Measurements from ENCODE around the gene UPF3A.

Gene UPF3A

DNA sequence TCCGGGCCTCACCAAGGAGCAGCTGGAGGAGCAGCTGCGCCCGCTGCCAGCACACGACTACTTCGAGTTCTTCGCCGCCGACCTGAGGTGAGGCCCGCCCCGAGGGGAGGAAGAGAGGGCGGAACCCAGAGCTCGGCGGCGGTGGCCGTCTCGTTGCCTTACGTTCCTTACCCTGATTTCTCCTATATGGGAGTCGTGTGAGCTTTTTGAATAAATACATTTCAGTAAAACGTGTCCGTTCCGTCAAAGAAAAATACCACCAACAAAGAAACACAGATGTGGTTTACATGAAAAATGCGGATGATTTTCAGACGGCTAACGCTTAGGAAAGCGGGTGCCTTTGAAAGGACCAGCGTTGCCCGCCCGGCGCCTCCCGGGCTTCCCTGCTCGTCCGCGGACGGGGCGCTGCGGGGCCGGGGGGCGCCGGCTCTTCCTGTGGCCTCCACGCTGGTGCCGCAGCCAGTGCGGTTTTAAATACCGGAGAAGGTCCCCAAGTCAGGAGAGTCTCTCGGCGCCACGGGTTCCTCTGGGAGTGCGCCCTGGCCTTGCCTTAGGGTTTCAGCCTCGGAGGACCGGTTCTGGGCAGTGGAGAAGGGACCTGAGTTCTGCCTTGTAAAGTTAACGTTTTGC lies 755 bp downstream of the UPF3A start (continued):
- TF ChIP-seq, protein P1, sequence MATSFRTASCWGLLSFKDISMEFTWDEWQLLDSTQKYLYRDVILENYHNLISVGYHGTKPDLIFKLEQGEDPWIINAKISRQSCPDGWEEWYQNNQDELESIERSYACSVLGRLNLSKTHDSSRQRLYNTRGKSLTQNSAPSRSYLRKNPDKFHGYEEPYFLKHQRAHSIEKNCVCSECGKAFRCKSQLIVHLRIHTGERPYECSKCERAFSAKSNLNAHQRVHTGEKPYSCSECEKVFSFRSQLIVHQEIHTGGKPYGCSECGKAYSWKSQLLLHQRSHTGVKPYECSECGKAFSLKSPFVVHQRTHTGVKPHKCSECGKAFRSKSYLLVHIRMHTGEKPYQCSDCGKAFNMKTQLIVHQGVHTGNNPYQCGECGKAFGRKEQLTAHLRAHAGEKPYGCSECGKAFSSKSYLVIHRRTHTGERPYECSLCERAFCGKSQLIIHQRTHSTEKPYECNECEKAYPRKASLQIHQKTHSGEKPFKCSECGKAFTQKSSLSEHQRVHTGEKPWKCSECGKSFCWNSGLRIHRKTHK (tag by site-specific recombination; IDR thresholded peaks at IDR 0.05): no peak
- TF ChIP-seq ZNF473 (tag by site-specific recombination; IDR thresholded peaks at IDR 0.05) (no peak), ZSCAN23 (tag by site-specific recombination; IDR thresholded peaks at IDR 0.05) (no peak), ZNF324 (tag by site-specific recombination; IDR thresholded peaks at IDR 0.05) (no peak), SP3 (tag by site-specific recombination; IDR thresholded peaks at IDR 0.05) (peak; percentile 73), ZIC2 (tag by site-specific recombination; IDR thresholded peaks at IDR 0.05) (peak; percentile 93), ZNF600 (tag by site-specific recombination; IDR thresholded peaks at IDR 0.05) (peak; percentile 55; the same call in 1 of the 2 replicates), ZNF157 (tag by site-specific recombination; IDR thresholded peaks at IDR 0.05) (no peak), ZNF10 (tag by site-specific recombination; IDR thresholded peaks at IDR 0.05) (no peak; the same call in 1 of the 2 replicates), ZNF223 (tag by site-specific recombination; IDR thresholded peaks at IDR 0.05) (no peak), ZNF335 (tag by site-specific recombination; conservative IDR thresholded peaks at IDR 0.05) (peak; percentile 99), WT1 (tag by site-specific recombination; IDR thresholded peaks at IDR 0.05) (no peak), ZNF248 (tag by site-specific recombination; IDR thresholded peaks at IDR 0.05) (no peak), ZNF626 (tag by site-specific recombination; IDR thresholded peaks at IDR 0.05) (no peak), SALL2 (tag by site-specific recombination; IDR thresholded peaks at IDR 0.05; ENCODE audit: borderline replicate concordance) (no peak), ZSCAN30 (tag by site-specific recombination; IDR thresholded peaks at IDR 0.05) (no peak), YY1 (tag by site-specific recombination; IDR thresholded peaks at IDR 0.05) (no peak), ZNF426 (tag by site-specific recombination; IDR thresholded peaks at IDR 0.05) (no peak), ZNF350 (tag by site-specific recombination; IDR thresholded peaks at IDR 0.05) (no peak), ZFP37 (tag by site-specific recombination; IDR thresholded peaks at IDR 0.05) (0 out of 2 replicates have a peak, but pooled peaks have one; percentile 47), PRDM1 (tag by site-specific recombination; IDR thresholded peaks at IDR 0.05) (no peak), ZNF37A (tag by site-specific recombination; IDR thresholded peaks at IDR 0.05) (no peak), KLF9 (tag by site-specific recombination; IDR thresholded peaks at IDR 0.05; ENCODE audit: low read depth) (peak; percentile 72; the same call in 1 of the 2 replicates), GLIS1 (tag by site-specific recombination; IDR thresholded peaks at IDR 0.05) (peak; percentile 44; the same call in 1 of the 2 replicates), ZNF610 (tag by site-specific recombination; IDR thresholded peaks at IDR 0.05; ENCODE audit: borderline replicate concordance) (no peak), ZBTB17 (tag by site-specific recombination; IDR thresholded peaks at IDR 0.05) (peak; percentile 73), ZNF623 (tag by site-specific recombination; IDR thresholded peaks at IDR 0.05) (no peak), ZNF48 (tag by site-specific recombination; IDR thresholded peaks at IDR 0.05) (no peak), ZNF416 (tag by site-specific recombination; IDR thresholded peaks at IDR 0.05) (no peak), ZNF311 (tag by site-specific recombination; IDR thresholded peaks at IDR 0.05; ENCODE audit: borderline replicate concordance) (no peak), SP2 (tag by site-specific recombination; IDR thresholded peaks at IDR 0.05) (peak; percentile 74), KLF10 (tag by site-specific recombination; IDR thresholded peaks at IDR 0.05) (peak; percentile 66; the same call in 1 of the 2 replicates)
- TF ChIP-seq, protein P2, sequence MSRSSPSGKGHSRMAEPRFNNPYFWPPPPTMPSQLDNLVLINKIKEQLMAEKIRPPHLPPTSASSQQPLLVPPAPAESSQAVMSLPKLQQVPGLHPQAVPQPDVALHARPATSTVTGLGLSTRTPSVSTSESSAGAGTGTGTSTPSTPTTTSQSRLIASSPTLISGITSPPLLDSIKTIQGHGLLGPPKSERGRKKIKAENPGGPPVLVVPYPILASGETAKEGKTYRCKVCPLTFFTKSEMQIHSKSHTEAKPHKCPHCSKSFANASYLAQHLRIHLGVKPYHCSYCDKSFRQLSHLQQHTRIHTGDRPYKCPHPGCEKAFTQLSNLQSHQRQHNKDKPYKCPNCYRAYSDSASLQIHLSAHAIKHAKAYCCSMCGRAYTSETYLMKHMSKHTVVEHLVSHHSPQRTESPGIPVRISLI (tag by site-specific recombination; IDR thresholded peaks at IDR 0.05): no peak
- TF ChIP-seq, protein P3, sequence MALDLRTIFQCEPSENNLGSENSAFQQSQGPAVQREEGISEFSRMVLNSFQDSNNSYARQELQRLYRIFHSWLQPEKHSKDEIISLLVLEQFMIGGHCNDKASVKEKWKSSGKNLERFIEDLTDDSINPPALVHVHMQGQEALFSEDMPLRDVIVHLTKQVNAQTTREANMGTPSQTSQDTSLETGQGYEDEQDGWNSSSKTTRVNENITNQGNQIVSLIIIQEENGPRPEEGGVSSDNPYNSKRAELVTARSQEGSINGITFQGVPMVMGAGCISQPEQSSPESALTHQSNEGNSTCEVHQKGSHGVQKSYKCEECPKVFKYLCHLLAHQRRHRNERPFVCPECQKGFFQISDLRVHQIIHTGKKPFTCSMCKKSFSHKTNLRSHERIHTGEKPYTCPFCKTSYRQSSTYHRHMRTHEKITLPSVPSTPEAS (tag by site-specific recombination; IDR thresholded peaks at IDR 0.05): no peak
- TF ChIP-seq, protein P4, sequence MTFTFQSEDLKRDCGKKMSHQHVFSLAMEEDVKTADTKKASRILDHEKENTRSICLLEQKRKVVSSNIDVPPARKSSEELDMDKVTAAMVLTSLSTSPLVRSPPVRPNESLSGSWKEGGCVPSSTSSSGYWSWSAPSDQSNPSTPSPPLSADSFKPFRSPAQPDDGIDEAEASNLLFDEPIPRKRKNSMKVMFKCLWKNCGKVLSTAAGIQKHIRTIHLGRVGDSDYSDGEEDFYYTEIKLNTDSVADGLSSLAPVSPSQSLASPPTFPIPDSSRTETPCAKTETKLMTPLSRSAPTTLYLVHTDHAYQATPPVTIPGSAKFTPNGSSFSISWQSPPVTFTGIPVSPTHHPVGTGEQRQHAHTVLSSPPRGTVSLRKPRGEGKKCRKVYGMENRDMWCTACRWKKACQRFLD (tag by site-specific recombination; IDR thresholded peaks at IDR 0.05): no peak
- TF ChIP-seq, protein P5, sequence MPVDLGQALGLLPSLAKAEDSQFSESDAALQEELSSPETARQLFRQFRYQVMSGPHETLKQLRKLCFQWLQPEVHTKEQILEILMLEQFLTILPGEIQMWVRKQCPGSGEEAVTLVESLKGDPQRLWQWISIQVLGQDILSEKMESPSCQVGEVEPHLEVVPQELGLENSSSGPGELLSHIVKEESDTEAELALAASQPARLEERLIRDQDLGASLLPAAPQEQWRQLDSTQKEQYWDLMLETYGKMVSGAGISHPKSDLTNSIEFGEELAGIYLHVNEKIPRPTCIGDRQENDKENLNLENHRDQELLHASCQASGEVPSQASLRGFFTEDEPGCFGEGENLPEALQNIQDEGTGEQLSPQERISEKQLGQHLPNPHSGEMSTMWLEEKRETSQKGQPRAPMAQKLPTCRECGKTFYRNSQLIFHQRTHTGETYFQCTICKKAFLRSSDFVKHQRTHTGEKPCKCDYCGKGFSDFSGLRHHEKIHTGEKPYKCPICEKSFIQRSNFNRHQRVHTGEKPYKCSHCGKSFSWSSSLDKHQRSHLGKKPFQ (tag by site-specific recombination; IDR thresholded peaks at IDR 0.05): peak; percentile 79; the same call in 1 of the 2 replicates
